GM23338 (cell line): ENCODE results near the gene ABR. TPM values are rescaled to one million over a fixed set of nuclear protein-coding genes. Genes with fewer than 3 reads are reported as not detected.

Source experiments
- ATAC-seq: fragments of 200-7000 bp; cut with Tn5 transposase; 3 replicates; pipeline ENCODE4 v1.9.1; 2020
- DNase-seq: peaks from one replicate; pipeline ENCODE4 v3.0.0-alpha.2; 2015; ENCODE audit warnings: low spot score
- H2AFZ ChIP-seq: fragments of 200-600 bp; sonication (generic); 2 replicates; pipeline ENCODE4 v1.8.0; 2016; ENCODE audit warnings: antibody characterized with exemption, mild to moderate bottlenecking, moderate library complexity
- H3F3A ChIP-seq: fragments of 200-600 bp; sonication (generic); replicated peaks from 2 replicates; pipeline ENCODE4 v1.8.0; 2017; ENCODE audit warnings: antibody characterized with exemption, mixed run types, low read depth
- H3K27ac ChIP-seq: fragments of 200-600 bp; sonication (generic); 2 replicates; pipeline ENCODE4 v1.6.1; 2016; ENCODE audit warnings: low read depth
- H3K27me3 ChIP-seq: fragments of 200-600 bp; sonication (generic); 2 replicates; pipeline ENCODE4 v1.8.0; 2016; ENCODE audit warnings: mild to moderate bottlenecking, mixed run types, moderate library complexity; ENCODE audit not compliant: insufficient read depth
- H3K36me3 ChIP-seq: fragments of 200-600 bp; sonication (generic); 2 replicates; pipeline ENCODE4 v1.8.0; 2016; ENCODE audit warnings: mild to moderate bottlenecking; ENCODE audit not compliant: insufficient read depth
- H3K4me1 ChIP-seq: fragments of 200-600 bp; sonication (generic); 2 replicates; pipeline ENCODE4 v1.8.0; 2016; ENCODE audit warnings: mild to moderate bottlenecking, moderate library complexity; ENCODE audit not compliant: insufficient read depth
- H3K4me2 ChIP-seq: fragments of 200-600 bp; sonication (generic); 2 replicates; pipeline ENCODE4 v1.7.1; 2017; ENCODE audit warnings: mixed run types
- H3K4me3 ChIP-seq: fragments of 200-600 bp; sonication (generic); 2 replicates; pipeline ENCODE4 v1.6.1; 2016; ENCODE audit warnings: mixed run types
- H3K79me2 ChIP-seq: fragments of 200-600 bp; sonication (generic); replicated peaks from 2 replicates; pipeline ENCODE4 v1.8.0; 2017; ENCODE audit warnings: mild to moderate bottlenecking; ENCODE audit not compliant: insufficient read depth
- H3K9me2 ChIP-seq: fragments of 200-600 bp; sonication (generic); 2 replicates; pipeline ENCODE4 v1.8.0; 2017; ENCODE audit not compliant: insufficient read depth
- H4K20me1 ChIP-seq: fragments of 200-600 bp; sonication (generic); replicated peaks from 2 replicates; pipeline ENCODE4 v1.8.0; 2017; ENCODE audit warnings: mild to moderate bottlenecking; ENCODE audit not compliant: insufficient read depth
- H3K27ac Mint-ChIP-seq: 2 replicates; pipeline ENCODE4 v1.8.0; 2020; ENCODE audit warnings: inconsistent platforms, mild to moderate bottlenecking, moderate library complexity, mixed read lengths
- H3K27me3 Mint-ChIP-seq: 3 replicates; pipeline ENCODE4 v1.8.0; 2022; ENCODE audit warnings: low read depth, mild to moderate bottlenecking, moderate library complexity, mixed read lengths, inconsistent platforms; ENCODE audit not compliant: insufficient read depth, poor library complexity
- H3K36me3 Mint-ChIP-seq: 3 replicates; pipeline ENCODE4 v1.8.0; 2021; ENCODE audit warnings: low read depth, mild to moderate bottlenecking, inconsistent platforms, moderate library complexity, mixed read lengths
- H3K4me1 Mint-ChIP-seq: 3 replicates; pipeline ENCODE4 v1.8.0; 2020; ENCODE audit warnings: mild to moderate bottlenecking, inconsistent platforms, mixed read lengths
- H3K4me3 Mint-ChIP-seq: 3 replicates; pipeline ENCODE4 v1.8.0; 2021; ENCODE audit warnings: moderate library complexity, mild to moderate bottlenecking, inconsistent platforms, mixed read lengths
- H3K9me3 Mint-ChIP-seq: 3 replicates; pipeline ENCODE4 v1.8.0; 2020; ENCODE audit warnings: moderate library complexity, mild to moderate bottlenecking, inconsistent platforms, mixed read lengths
- CTCF ChIP-seq, 2 experiments: fragments of 200-600 bp in 1 of 2; sonication (generic) in 1 of 2; conservative IDR thresholded peaks; 2 replicates each; pipeline versions ENCODE4 v1.5.1 to v1.6.1; 2016 to 2017; ENCODE audit warnings: antibody characterized with exemption in 2 of 2, low read depth in 2 of 2, mild to moderate bottlenecking in 2 of 2, moderate library complexity in 1 of 2
- EZH2 ChIP-seq: fragments of 200-600 bp; sonication (generic); IDR thresholded peaks from one replicate; pipeline ENCODE4 v1.8.0; 2017; ENCODE audit warnings: antibody characterized with exemption, mild to moderate bottlenecking, low read depth; ENCODE audit not compliant: unreplicated experiment
- EZH2phosphoT487 ChIP-seq: fragments of 200-600 bp; sonication (generic); IDR thresholded peaks from one replicate; pipeline ENCODE4 v1.8.1; 2018; ENCODE audit warnings: antibody characterized with exemption; ENCODE audit not compliant: unreplicated experiment
- JUNB ChIP-seq: IDR thresholded peaks from one replicate; pipeline ENCODE4 v1.6.1; 2016; ENCODE audit warnings: antibody characterized with exemption; ENCODE audit not compliant: unreplicated experiment
- NANOG ChIP-seq: IDR thresholded peaks from 2 replicates; pipeline ENCODE4 v1.6.1; 2016; ENCODE audit warnings: antibody characterized with exemption, borderline replicate concordance
- POLR2AphosphoS5 ChIP-seq: IDR thresholded peaks from 2 replicates; pipeline ENCODE4 v1.6.1; 2016; ENCODE audit warnings: antibody characterized with exemption, low read depth
- REST ChIP-seq: IDR thresholded peaks from one replicate; pipeline ENCODE4 v1.6.1; 2018; ENCODE audit warnings: antibody characterized with exemption; ENCODE audit not compliant: unreplicated experiment
- STAT1 ChIP-seq: IDR thresholded peaks from one replicate; pipeline ENCODE4 v1.6.1; 2016; ENCODE audit warnings: antibody characterized with exemption; ENCODE audit not compliant: unreplicated experiment
- ZNF114 ChIP-seq: fragments of 250-450 bp; sonication (Bioruptor Pico); IDR thresholded peaks from 2 replicates; pipeline ENCODE4 v1.5.0; 2020; ENCODE audit warnings: mild to moderate bottlenecking, moderate library complexity
- ZNF462 ChIP-seq: fragments of 250-450 bp; sonication (Bioruptor Pico); IDR thresholded peaks from 2 replicates; pipeline ENCODE4 v1.5.0; 2020; ENCODE audit warnings: mild to moderate bottlenecking, moderate library complexity
- polyA plus RNA-seq: library from polyadenylated mRNA; unstranded; fragments of >200 nt; fragmentation: Nextera tagmentation; extraction: Ambion mirVana; gene quantifications from 2 replicates; pipeline ENCODE4 v1.2.1, GENCODE V29; 2016
- total RNA-seq: library from RNA; depleted of rRNA; stranded (reverse); fragments of >200 nt; shearing (Covaris generic); gene quantifications from 2 replicates; pipeline ENCODE4 v1.2.3, GENCODE V29; 2014

The ABR gene
- total and polyA plus RNA-seq, 2 experiments from 2014 or later = 15.0 to 27.7 TPM

GRCh38 chr17:1174263-1174880, 5.4 kb downstream of the ABR start (continued):
- TF ChIP-seq NANOG (no peak), ZNF114 (CRISPR knock-in tag) (no peak)

- Histone ChIP-seq H3K27ac (no peak overlapping the region), H3K4me1 (peaks cover 6% of the 10 kb centered on the region; the same call in 1 of the 2 replicates), H4K20me1 (no peaks in the 10 kb centered on the region), H3K27me3 (peaks cover 7% of the 10 kb centered on the region), H3K9me2 (no peaks in the 10 kb centered on the region), H3F3A (no peaks in the 10 kb centered on the region), H3K4me3 (no peak overlapping the region), H3K79me2 (no peaks in the 10 kb centered on the region), H2AFZ (no peak overlapping the region), H3K4me2 (no peak overlapping the region), H3K36me3 (no peaks in the 10 kb centered on the region)
- Mint-ChIP-seq H3K4me3 (no peak overlapping the region), H3K4me1 (no peaks in the 10 kb centered on the region; the same call in 2 of the 3 replicates), H3K27me3 (peaks cover 17% of the 10 kb centered on the region), H3K9me3 (no peaks in the 10 kb centered on the region; the same call in 2 of the 3 replicates), H3K36me3 (no peaks in the 10 kb centered on the region; the same call in 2 of the 3 replicates), H3K27ac (no peak overlapping the region)
- DNase-seq (no peak), ATAC-seq (no peak)
- no peak for TF ChIP-seq ZNF114 (CRISPR knock-in tag)
- TF ChIP-seq REST = no peak
- TF ChIP-seq EZH2 = no peak
- no peak for TF ChIP-seq ZNF462 (CRISPR knock-in tag)
- TF ChIP-seq POLR2AphosphoS5 = no peak
- no peak for TF ChIP-seq CTCF (conservative IDR thresholded peaks at IDR 0.05; ENCODE audit: low read depth in 2 of 2)
- TF ChIP-seq STAT1 = no peak
- TF ChIP-seq JUNB = no peak
- TF ChIP-seq NANOG = no peak
- no peak for TF ChIP-seq EZH2phosphoT487
These were observed 6.1 kb downstream of the ABR start for GRCh38 chr17:1173432-1174262.
